ENCODE measurements around the gene POLR2B.
"Not testable (repeated sequence)": the region's sequence is repeated elsewhere in the genome, so short reads cannot be mapped to it uniquely, and the experiment has no call there.

POLR2B gene

DNA sequence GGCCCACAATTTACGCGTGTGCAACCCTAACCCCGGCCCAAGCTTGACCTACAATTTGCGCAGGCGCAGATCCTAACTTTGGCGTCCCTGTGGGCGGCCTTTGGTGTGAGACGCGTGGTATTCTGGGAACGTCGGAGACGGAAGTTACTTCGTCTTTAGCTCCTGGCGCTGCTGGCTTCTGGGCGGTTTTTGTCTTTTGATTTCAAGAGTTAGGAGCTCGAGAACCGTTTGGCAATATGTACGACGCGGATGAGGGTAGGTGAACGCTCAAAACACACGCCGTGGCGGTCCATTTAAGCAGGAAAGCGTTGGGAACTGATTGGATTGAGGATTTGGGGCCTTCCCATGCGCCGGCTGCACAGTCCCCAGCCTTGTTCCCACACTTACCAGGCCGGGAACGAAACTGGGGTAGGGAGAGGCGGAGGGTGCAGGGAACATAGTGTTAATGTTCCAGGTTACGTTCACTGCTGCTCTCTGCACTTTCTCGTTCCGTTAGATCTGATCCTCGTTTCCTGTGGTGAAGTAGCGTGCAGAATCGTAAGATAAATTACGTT lies at the start of gene POLR2B:
TSS of gene POLR2B (plus strand) at position 147 of the 554 bp plus-strand sequence. CDS start at position 237, 90 bp downstream.
- DNase-seq: peak; percentile 43 to 79 (median 66)

DNA sequence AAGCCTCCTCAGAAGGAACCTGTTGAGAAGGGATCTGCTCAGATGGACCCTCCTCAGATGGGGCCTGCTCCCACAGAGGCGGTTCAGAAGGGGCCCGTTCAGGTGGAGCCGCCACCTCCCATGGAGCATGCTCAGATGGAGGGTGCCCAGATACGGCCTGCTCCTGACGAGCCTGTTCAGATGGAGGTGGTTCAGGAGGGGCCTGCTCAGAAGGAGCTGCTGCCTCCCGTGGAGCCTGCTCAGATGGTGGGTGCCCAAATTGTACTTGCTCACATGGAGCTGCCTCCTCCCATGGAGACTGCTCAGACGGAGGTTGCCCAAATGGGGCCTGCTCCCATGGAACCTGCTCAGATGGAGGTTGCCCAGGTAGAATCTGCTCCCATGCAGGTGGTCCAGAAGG lies 48.1 kb upstream of the POLR2B start:
- DNase-seq: no peak

- DNase-seq: no peak
Measured at GRCh38 chr4:56931924-56932323, 46.8 kb upstream of the POLR2B start.

DNA sequence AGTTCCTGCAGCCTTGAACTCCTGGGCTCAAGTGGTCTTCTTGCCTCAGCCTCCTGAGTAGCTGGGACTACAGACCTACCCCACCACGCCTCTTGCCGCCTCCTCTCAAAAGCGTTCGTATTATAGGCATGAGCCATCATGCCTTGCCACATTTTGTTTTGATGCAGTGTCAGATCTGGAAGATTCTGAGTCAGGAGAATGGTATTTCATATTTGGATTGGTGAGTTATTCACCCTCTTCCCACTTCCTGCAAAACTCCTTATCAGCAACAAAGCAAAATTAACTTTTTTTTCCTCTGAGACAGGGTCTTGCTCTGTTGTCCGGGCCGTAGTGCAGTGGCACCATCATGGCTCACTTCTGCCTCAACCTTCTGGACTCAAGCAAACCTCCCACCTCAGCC lies 41.4 kb upstream of the POLR2B start:
- no peak for DNase-seq

- not testable (repeated sequence) for DNase-seq
Measured at GRCh38 chr4:56939826-56940225, 38.9 kb upstream of the POLR2B start.

DNA sequence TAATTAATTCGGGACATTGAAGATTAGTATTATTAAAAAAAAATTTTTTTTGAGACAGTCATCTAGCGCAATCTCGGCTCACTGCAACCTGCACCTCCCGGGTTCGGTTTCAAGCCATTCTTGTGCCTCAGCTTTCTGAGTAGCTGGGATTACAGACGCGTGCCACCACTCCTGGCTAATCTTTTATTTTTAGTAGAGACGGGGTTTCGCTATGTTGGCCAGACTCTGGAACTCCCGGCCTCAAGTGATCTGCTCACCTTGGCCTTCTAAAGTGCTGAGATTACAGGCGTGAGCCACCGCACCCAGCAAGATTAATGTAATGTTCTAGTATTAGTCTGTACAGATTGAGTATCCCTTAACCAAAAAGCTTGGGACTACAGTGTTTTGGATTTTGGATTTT lies 38.3 kb upstream of the POLR2B start:
- DNase-seq: no peak

DNA sequence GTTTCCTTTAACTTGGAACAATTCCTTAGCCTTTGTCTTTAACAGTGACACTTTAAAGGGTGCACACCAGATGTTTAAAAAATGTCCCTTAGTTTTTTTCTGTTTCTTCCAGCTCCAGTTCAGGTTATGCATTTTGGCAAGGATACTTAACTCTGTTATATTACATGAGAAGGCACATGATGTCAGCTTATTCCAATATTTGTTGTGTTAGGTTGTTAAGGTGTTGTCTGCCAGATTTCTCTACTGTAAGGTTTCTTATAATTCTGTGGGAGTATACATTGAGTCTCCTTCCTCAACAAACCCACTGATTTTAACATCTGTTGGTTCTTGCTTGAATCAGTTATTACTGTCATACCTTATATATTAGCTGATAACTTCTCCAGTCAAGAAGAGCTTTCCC lies 37.7 kb upstream of the POLR2B start:
- DNase-seq: no peak

DNA sequence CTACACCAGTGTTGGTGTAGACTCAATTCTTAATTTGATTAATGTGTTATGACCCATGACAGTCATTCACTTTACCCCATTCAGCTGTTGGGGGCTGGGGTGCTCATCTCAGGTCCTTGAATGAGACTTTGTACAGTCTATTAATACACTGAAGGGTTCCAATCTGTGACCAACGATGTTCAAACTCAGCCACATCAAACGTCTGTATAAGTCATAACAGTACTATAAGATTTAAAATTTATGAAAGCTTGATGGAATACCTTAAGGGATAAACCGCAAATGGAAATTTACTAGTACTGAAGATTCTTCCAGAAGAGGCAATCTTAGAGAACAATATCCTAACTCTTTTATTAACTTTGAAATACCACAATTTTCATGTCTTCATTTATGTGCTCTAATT lies 37.3 kb upstream of the POLR2B start:
- DNase-seq: no peak

DNA sequence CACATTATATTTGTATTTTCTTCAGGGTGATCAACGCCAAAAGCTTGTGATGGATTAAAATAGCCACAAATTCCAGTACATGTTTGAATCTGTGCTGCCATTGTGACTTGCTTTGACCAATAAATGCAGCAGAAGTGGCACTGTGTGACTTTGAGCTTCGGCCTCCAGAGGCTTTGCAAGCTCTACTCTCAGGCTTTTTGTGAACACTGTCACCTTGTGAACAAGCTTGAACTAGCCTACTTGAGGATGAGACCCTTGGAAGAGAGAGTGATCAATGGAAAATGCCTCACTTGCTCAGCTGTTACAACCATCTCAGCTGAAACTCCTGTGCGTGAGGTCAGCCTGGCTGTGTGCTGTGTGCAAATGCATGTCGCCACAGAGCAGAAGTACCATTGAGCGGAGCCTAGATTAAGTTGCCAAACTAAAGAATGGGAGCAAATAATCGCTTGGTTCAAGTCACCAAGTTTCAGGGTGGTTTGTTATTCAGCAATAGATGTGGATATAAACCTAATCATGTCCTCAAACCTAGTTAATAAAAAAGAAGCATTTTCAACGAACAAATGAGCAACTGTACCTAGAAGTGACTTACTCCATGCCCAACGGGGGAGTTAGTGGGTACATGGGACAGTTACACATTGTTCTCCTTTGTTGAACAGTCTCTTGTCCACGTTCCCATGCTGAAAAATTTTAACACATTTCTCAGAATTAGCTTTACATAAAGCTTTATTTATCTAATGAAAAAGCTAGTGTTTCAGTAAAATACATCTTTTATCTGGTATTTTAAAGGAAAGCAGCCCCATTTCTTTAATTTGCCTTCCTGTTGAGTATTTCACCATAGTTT lies 24.8 kb upstream of the POLR2B start:
- DNase-seq: no peak

DNA sequence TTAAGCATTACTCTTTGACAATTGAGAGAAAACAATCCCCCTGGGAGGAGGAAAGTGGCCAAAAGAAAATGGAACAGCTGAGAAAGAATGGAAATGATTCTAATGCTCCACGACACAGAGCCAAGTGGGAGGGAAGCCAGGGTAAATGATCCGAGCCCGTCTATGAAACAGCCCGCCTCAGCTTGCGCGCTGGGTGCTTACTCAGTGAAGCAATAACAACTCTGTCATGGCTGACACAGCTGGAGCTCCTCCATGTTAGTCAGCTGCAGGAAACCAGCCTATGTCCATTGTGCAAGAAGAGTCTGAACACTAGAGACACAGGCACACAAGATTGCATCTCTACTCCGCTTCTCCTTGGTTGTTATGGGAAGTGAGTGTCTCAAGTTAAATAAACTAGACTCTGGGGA lies 20.6 kb upstream of the POLR2B start:
- no peak for DNase-seq

DNA sequence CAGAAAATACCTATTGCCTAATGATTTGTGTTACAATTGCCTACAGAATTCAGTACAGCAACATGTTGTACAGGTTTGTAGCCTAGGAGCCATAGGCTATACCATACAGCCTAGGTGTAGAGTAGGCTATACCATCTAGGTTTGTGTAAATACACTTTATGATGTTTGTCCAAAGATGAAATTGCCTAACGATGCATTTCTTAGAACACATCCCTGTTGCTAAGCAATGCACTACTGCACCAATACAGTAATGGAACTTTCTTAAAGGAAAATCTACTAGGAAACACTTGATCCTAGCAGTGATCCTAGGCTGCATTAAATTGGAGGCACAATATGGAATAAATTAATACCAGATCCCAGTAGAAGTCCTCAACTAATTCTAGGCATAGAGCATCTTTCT lies 19.6 kb upstream of the POLR2B start:
- DNase-seq: no peak

- no peak for DNase-seq
Measured at GRCh38 chr4:56961107-56961500, 17.6 kb upstream of the POLR2B start.

DNA sequence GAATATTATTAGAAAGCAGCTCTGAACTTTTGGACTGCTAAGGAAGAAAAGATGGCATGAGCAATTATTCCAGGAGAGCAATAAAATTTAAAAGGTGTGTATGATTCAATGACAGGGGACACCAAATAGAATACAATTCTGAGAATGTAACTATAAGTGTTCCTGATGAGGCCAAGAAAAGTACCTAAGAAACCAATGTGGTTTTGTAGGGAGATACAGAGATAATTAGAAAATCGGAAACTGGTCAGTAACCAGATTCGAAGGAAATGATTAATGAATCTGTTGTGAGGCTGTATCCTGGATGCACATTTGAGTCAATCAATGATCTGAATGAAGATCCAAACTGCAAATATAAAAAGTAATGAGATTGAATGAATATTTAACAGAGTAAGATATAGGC lies 7.3 kb upstream of the POLR2B start:
- DNase-seq: no peak

DNA sequence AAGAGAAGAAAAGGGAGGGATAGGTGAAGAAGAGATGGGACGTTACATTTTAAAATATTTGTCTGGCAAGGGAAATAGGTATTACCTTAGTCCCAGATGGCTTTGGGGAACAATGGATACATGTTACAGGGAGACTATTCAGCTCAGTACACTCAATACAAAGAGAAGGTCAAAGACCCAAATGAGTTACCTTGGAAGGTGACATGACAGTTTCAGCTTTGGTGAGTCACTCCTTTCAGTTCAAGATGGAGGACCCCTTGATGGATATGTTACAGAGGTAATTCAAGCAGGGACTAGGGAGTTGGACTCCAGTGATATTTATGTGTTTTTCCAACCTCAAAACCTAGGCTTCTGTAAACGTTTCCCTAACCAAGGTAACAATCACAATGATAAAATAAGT lies 6.3 kb upstream of the POLR2B start:
- no peak for DNase-seq

- no peak for DNase-seq
Measured at GRCh38 chr4:56972809-56973208, 5.9 kb upstream of the POLR2B start.

GRCh38 chr4:56973336-56973735 lies 5.4 kb upstream of the POLR2B start:
- no peak for DNase-seq

- no peak for DNase-seq
Measured at GRCh38 chr4:56976283-56976836, 2.3 kb upstream of the POLR2B start.

GRCh38 chr4:56976837-56977320 lies 1.8 kb upstream of the POLR2B start:
- peak; percentile 40 to 55 (median 40) for DNase-seq

DNA sequence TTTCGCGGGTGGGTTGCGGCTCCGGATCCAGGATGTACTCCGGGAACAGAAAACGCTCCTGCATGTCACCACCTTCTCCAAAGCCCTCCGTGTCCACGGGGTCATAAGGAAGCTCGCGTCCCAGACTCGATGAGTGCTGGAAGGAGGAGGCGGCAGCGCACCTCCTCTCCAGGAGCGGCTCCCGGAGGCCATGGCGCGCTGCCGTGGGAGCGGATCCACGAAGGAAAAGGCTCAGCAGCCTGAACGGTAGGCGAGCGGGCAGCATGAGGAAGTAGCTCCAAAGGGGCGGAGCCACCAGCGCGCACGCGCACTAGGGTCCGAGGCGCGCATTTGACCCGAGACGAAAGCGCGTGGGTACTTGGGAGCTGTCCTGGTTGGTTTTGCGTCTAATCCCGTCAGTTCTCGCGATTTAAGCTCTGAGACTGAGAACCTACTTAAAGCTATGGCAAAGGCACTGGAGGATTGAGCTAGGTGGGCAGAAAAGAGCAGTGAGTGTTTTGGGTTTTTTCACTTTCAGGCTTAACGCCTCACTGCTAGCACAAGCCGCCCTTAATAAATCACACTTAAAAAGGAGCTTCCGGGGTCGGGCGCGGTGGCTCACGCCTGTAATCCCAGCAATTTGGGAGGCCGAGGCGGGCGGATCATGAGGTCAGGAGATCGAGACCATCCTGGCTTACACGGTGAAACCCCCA lies 1.2 kb upstream of the POLR2B start, which contains the start of gene NOA1:
TSS of gene NOA1 (minus strand) at position 286 of the 692 bp plus-strand sequence. CDS start at position 265, 21 bp downstream.
- peak; percentile 90 to 97 (median 94) for DNase-seq

DNA sequence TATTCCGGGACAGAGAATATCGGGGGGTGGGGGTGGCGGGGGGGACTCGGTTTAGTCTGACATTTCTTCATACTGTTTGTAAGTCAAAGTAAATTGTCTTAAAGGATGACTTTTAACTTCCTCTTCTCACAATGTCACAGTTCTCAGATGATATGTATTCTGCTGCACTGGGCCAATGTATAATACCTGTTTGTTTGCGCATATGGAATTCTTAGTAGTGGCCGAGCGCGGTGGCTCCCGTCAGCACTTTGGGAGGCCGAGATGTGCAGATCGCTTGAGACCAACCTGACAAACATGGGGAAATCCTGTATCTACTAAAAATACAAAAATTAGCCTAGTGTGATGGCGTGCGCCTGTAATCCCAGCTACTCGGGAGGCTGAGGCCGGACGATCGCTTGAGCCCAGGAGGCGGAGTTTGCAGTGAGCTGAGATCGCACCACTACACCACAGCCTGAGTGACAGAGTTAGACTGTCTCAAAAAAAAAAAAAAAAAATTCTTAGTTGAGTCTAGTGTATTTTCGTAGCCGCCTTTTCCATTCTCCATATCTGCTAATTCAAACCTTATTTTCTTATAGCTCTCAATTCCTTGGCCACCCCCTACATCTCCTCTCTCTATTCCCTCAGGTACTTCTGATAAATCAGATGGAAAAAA lies 851 bp downstream of the POLR2B start:
- peak in 2 of 4 experiments; percentile 2 to 3 for DNase-seq

DNA sequence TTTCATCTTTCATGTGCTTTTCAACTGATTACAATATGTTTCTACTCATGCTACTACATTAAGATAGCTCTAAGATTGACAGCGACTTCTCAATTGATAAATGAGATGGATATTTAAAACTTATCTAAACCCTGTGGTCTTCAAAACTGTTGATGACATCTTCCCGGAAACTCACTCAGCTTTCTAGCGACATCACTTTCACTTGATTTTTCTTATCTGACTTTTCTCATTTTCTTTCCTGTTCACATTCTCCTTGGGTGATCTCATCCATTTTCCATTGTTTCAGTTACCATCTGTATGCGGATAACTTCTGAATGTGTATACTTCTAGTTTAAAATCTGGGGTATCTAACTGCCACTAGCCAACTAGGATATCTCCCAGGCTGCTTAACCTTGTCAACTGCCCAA lies 3.1 kb downstream of the POLR2B start:
- DNase-seq: no peak

GRCh38 chr4:56986192-56986591 lies 7.5 kb downstream of the POLR2B start:
- no peak for DNase-seq

GRCh38 chr4:56986952-56987351 lies 8.3 kb downstream of the POLR2B start:
- no peak for DNase-seq
